Measurements from ENCODE around the gene B3GNT7. TPM values are rescaled to one million over a fixed set of nuclear protein-coding genes. Genes with fewer than 3 reads are reported as not detected.
"Not testable (repeated sequence)": the region's sequence is repeated elsewhere in the genome, so short reads cannot be mapped to it uniquely, and the experiment has no call there.

Gene B3GNT7
- total RNA-seq, 1 experiment from 2014 or later: 83.3 TPM

GRCh38 chr2:231429152-231429551 lies 33.6 kb downstream of the B3GNT7 start:
- Histone ChIP-seq H3K4me3 (ENCODE audit: low read depth in 2 of 2, low read length in 2 of 2) (no peak overlapping the region), H3K9me3 (ENCODE audit: control insufficient read depth, insufficient read depth, low read depth, low read length) (peaks cover 5% of the 10 kb centered on the region; the same call in 1 of the 2 replicates), H3K27ac (ENCODE audit: low read length) (no peak overlapping the region), H3K27me3 (ENCODE audit: control insufficient read depth, insufficient read depth, low read length) (no peaks in the 10 kb centered on the region), H3K36me3 (ENCODE audit: control insufficient read depth, insufficient read depth, low read length) (no peaks in the 10 kb centered on the region), H3K4me1 (ENCODE audit: control insufficient read depth, insufficient read depth, low read length) (peaks cover 10% of the 10 kb centered on the region)
- no peak for TF ChIP-seq TCF7L2 (IDR thresholded peaks at IDR 0.05; ENCODE audit: low read depth, low read length)
- TF ChIP-seq POLR2AphosphoS5 (IDR thresholded peaks at IDR 0.05; ENCODE audit: low read depth, low read length): no peak
- TF ChIP-seq SIN3A (IDR thresholded peaks at IDR 0.05; ENCODE audit: borderline replicate concordance, insufficient read depth, low read depth, low read length): no peak
- TF ChIP-seq, protein P1, sequence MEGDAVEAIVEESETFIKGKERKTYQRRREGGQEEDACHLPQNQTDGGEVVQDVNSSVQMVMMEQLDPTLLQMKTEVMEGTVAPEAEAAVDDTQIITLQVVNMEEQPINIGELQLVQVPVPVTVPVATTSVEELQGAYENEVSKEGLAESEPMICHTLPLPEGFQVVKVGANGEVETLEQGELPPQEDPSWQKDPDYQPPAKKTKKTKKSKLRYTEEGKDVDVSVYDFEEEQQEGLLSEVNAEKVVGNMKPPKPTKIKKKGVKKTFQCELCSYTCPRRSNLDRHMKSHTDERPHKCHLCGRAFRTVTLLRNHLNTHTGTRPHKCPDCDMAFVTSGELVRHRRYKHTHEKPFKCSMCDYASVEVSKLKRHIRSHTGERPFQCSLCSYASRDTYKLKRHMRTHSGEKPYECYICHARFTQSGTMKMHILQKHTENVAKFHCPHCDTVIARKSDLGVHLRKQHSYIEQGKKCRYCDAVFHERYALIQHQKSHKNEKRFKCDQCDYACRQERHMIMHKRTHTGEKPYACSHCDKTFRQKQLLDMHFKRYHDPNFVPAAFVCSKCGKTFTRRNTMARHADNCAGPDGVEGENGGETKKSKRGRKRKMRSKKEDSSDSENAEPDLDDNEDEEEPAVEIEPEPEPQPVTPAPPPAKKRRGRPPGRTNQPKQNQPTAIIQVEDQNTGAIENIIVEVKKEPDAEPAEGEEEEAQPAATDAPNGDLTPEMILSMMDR (IDR thresholded peaks at IDR 0.05): no peak
- TF ChIP-seq REST (IDR thresholded peaks at IDR 0.05; ENCODE audit: insufficient read depth in 1 of 2, low read depth in 2 of 2, low read length in 1 of 2): no peak
- ChIA-PET POLR2A (interaction anchor here (0.5 to 0.7 kb wide), 2 partner anchors 35 to 38 kb away, joined by 3 to 10 read pairs; partner anchors contain the start of gene NCL), CTCF (no interaction called here)
- no TSS peak for BruUV-seq (replicated peaks)
- ATAC-seq (no peak), DNase-seq (ENCODE audit: low read depth, low spot score) (no peak)
- intact Hi-C loops (cut with micrococcal nuclease; ENCODE audit: unreplicated experiment) (no loop called here), in situ Hi-C loops (cut with HindIII; ENCODE audit: low pct_unique_long_range_greater_than_20kb, low sequenced_read_pairs) (no loop called here)

DNA sequence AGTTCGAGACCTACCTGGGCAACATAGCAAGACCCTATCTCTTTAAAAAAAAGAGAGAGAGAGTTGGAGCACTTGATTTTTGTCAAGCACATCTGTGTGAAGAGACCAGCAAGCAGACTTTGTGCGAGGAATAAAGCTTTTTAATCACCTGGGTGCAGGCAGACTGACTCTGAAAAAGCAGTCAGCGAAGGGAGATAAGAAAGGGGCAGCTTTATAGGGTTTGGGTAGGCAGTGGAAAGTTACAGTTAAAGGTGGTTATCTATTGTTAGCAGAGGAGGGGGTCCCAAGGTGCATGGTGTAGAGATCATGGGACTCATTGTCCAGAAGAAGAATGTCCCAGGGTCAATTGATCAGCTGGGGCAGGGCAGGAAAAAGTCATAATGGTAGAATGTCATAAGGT lies 34.4 kb downstream of the B3GNT7 start:
- DNase-seq (ENCODE audit: low read depth, low spot score): no peak
- intact Hi-C loops (cut with micrococcal nuclease; ENCODE audit: unreplicated experiment): no loop called here
- Histone ChIP-seq H3K27me3 (ENCODE audit: control insufficient read depth, insufficient read depth, low read length) (no peaks in the 10 kb centered on the region), H3K36me3 (ENCODE audit: control insufficient read depth, insufficient read depth, low read length) (no peaks in the 10 kb centered on the region), H3K9me3 (ENCODE audit: control insufficient read depth, insufficient read depth, low read depth, low read length) (peaks cover 5% of the 10 kb centered on the region; the same call in 1 of the 2 replicates), H3K27ac (ENCODE audit: low read length) (no peak overlapping the region), H3K4me1 (ENCODE audit: control insufficient read depth, insufficient read depth, low read length) (peaks cover 10% of the 10 kb centered on the region), H3K4me3 (ENCODE audit: low read depth in 2 of 2, low read length in 2 of 2) (no peak overlapping the region)
- CTCF ChIA-PET: no interaction called here
- POLR2A ChIA-PET: no interaction called here
- in situ Hi-C loops (cut with HindIII; ENCODE audit: low pct_unique_long_range_greater_than_20kb, low sequenced_read_pairs): no loop called here
- TF ChIP-seq REST (IDR thresholded peaks at IDR 0.05; ENCODE audit: insufficient read depth in 1 of 2, low read depth in 2 of 2, low read length in 1 of 2) (no peak), TCF7L2 (IDR thresholded peaks at IDR 0.05; ENCODE audit: low read depth, low read length) (no peak), SIN3A (IDR thresholded peaks at IDR 0.05; ENCODE audit: borderline replicate concordance, insufficient read depth, low read depth, low read length) (no peak), POLR2AphosphoS5 (IDR thresholded peaks at IDR 0.05; ENCODE audit: low read depth, low read length) (no peak)
- TF ChIP-seq, protein P1 (IDR thresholded peaks at IDR 0.05): no peak
- ATAC-seq: no peak
- BruUV-seq (replicated peaks): no TSS peak

DNA sequence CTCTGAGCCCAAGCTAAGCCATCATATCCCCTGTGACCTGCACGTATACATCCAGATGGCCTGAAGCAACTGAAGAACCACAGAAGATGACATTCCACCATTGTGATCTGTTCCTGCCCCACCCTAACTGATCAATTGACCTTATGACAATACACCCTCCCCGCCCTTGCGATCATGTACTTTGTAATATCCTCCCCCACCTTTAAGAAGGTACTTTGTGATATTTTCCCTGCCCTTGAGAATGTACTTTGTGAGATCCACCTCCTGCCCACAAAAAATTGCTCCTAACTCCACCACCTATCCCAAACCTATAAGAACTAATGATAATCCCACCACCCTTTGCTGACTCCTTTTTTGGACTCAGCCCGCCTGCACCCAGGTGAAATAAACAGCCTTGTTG lies 34.9 kb downstream of the B3GNT7 start:
- in situ Hi-C loops (cut with HindIII; ENCODE audit: low pct_unique_long_range_greater_than_20kb, low sequenced_read_pairs); BruUV-seq (replicated peaks); ATAC-seq; CTCF ChIA-PET; H3K27ac ChIP-seq (ENCODE audit: low read length); H3K27me3 ChIP-seq (ENCODE audit: control insufficient read depth, insufficient read depth, low read length); POLR2A ChIA-PET; intact Hi-C loops (cut with micrococcal nuclease; ENCODE audit: unreplicated experiment); H3K4me1 ChIP-seq (ENCODE audit: control insufficient read depth, insufficient read depth, low read length); H3K9me3 ChIP-seq (ENCODE audit: control insufficient read depth, insufficient read depth, low read depth, low read length); H3K36me3 ChIP-seq (ENCODE audit: control insufficient read depth, insufficient read depth, low read length); DNase-seq (ENCODE audit: low read depth, low spot score); H3K4me3 ChIP-seq (ENCODE audit: low read depth in 2 of 2, low read length in 2 of 2): not testable (repeated sequence)

Data from Panc1 (cell line).